Progenitor cell of endocrine pancreas (in vitro differentiated cells): ENCODE data around the gene FOXC2. TPM values are rescaled to one million over a fixed set of nuclear protein-coding genes. Genes with fewer than 3 reads are reported as not detected.
"Not testable (repeated sequence)": the region's sequence is repeated elsewhere in the genome, so short reads cannot be mapped to it uniquely, and the experiment has no call there.

Source experiments
- DNase-seq: peaks from one replicate; pipeline ENCODE4 v3.0.0; 2021; ENCODE audit warnings: low spot score; ENCODE audit not compliant: unreplicated experiment
- H3K27ac Mint-ChIP-seq: 2 replicates; pipeline ENCODE4 v1.8.0; 2021; ENCODE audit warnings: mild to moderate bottlenecking, moderate library complexity, mixed read lengths
- H3K27me3 Mint-ChIP-seq: 2 replicates; pipeline ENCODE4 v1.8.0; 2021; ENCODE audit warnings: mixed read lengths
- H3K36me3 Mint-ChIP-seq: 2 replicates; pipeline ENCODE4 v1.8.0; 2022; ENCODE audit warnings: mixed read lengths; ENCODE audit not compliant: insufficient read depth
- H3K4me1 Mint-ChIP-seq: 2 replicates; pipeline ENCODE4 v1.8.0; 2021; ENCODE audit warnings: low read depth, mixed read lengths
- H3K4me3 Mint-ChIP-seq: 2 replicates; pipeline ENCODE4 v1.8.0; 2021; ENCODE audit warnings: low read depth, mild to moderate bottlenecking, moderate library complexity, mixed read lengths
- H3K9me3 Mint-ChIP-seq: 2 replicates; pipeline ENCODE4 v1.8.0; 2021; ENCODE audit warnings: low read depth, mixed read lengths
- total RNA-seq: library from RNA; stranded (reverse); gene quantifications from 2 replicates; pipeline ENCODE4 v1.2.1, GENCODE V29; 2021
- TF ChIP-seq, protein P1 (sequence below): fragments of 200-600 bp; sonication (generic); IDR thresholded peaks from one replicate; pipeline ENCODE4 v1.5.0; 2021; ENCODE audit warnings: antibody characterized with exemption, mild to moderate bottlenecking; ENCODE audit not compliant: unreplicated experiment

The FOXC2 gene
- total RNA-seq, 1 donor from 2014 or later: not detected

DNA sequence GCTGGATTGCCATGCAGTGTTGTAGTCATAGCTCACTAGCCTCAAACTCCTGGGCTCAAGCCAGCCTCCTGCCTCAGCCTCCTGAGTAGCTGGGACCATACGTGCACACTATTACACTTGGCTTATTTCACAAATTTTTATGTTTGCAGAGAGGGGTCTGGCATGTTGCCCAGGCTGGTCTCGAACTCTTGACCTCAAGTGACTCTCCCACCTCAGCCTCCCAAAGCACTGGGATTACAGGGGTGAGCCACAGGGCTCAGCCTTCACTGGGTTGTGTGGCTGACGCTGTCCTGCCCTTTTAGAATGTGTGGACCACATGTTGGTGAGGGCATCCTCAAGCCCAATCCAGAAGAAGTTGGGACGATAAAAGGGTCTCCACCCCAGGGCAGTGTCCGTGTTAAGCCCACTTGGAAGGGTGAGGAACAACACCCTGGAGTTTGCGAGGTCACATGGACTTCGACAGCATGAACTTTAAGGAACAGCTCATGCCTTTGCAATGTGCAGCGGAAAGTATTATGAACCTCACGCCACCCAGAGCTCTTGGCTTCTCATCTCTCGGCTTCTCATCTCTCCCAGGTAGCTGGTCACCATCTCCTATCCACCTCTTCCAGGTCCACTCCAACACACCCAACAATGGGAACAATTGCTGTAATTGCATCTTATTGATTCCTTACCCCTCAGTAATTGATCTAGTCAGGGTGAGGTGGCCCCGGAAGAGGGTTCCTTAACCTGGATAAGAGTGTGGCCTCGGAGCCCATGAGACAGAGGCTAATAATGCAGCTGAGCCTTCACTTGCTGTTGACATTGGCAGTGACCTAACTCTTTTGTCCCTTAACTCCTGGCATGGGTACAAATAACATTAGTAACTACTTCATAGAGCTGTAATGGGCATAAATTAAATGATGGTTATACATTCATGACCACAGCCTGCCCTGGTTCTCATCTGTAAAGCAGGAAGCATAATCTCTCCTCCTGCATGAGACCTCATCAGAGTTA, 18.4 kb downstream of the FOXC2 start:
- peaks cover 63% of the 10 kb centered on the region for H3K27me3 Mint-ChIP-seq
- no peaks in the 10 kb centered on the region for H3K4me1 Mint-ChIP-seq
- H3K9me3 Mint-ChIP-seq: no peaks in the 10 kb centered on the region
- no peak for DNase-seq
- TF ChIP-seq, protein P1, sequence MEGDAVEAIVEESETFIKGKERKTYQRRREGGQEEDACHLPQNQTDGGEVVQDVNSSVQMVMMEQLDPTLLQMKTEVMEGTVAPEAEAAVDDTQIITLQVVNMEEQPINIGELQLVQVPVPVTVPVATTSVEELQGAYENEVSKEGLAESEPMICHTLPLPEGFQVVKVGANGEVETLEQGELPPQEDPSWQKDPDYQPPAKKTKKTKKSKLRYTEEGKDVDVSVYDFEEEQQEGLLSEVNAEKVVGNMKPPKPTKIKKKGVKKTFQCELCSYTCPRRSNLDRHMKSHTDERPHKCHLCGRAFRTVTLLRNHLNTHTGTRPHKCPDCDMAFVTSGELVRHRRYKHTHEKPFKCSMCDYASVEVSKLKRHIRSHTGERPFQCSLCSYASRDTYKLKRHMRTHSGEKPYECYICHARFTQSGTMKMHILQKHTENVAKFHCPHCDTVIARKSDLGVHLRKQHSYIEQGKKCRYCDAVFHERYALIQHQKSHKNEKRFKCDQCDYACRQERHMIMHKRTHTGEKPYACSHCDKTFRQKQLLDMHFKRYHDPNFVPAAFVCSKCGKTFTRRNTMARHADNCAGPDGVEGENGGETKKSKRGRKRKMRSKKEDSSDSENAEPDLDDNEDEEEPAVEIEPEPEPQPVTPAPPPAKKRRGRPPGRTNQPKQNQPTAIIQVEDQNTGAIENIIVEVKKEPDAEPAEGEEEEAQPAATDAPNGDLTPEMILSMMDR: no peak
- no peaks in the 10 kb centered on the region for H3K36me3 Mint-ChIP-seq
- H3K4me3 Mint-ChIP-seq: no peak overlapping the region
- H3K27ac Mint-ChIP-seq: no peak overlapping the region

- Mint-ChIP-seq H3K4me1 (no peaks in the 10 kb centered on the region), H3K4me3 (no peak overlapping the region), H3K27ac (no peak overlapping the region), H3K36me3 (no peaks in the 10 kb centered on the region), H3K9me3 (no peaks in the 10 kb centered on the region), H3K27me3 (peaks cover 60% of the 10 kb centered on the region)
- TF ChIP-seq, protein P1: no peak
- DNase-seq: no peak
Observed at GRCh38 chr16:86585821-86586611, 19.4 kb downstream of the FOXC2 start.

- H3K4me1 Mint-ChIP-seq: no peaks in the 10 kb centered on the region
- peaks cover 58% of the 10 kb centered on the region for H3K27me3 Mint-ChIP-seq
- no peak overlapping the region for H3K4me3 Mint-ChIP-seq
- no peak for DNase-seq
- no peak overlapping the region for H3K27ac Mint-ChIP-seq
- TF ChIP-seq, protein P1: no peak
- no peaks in the 10 kb centered on the region for H3K36me3 Mint-ChIP-seq
- no peaks in the 10 kb centered on the region for H3K9me3 Mint-ChIP-seq
Observed at GRCh38 chr16:86587487-86587886, 20.9 kb downstream of the FOXC2 start.

GRCh38 chr16:86587955-86588354, 21.3 kb downstream of the FOXC2 start:
- not testable (repeated sequence) for H3K27ac Mint-ChIP-seq, H3K36me3 Mint-ChIP-seq, DNase-seq, H3K4me1 Mint-ChIP-seq, H3K9me3 Mint-ChIP-seq, H3K4me3 Mint-ChIP-seq
- H3K27me3 Mint-ChIP-seq: peaks cover 58% of the 10 kb centered on the region

- no peak overlapping the region for H3K4me3 Mint-ChIP-seq
- no peak overlapping the region for H3K27ac Mint-ChIP-seq
- DNase-seq: no peak
- no peaks in the 10 kb centered on the region for H3K36me3 Mint-ChIP-seq
- no peaks in the 10 kb centered on the region for H3K4me1 Mint-ChIP-seq
- TF ChIP-seq, protein P1: no peak
- no peaks in the 10 kb centered on the region for H3K9me3 Mint-ChIP-seq
- H3K27me3 Mint-ChIP-seq: peaks cover 65% of the 10 kb centered on the region
Observed at GRCh38 chr16:86590501-86591144, 24.0 kb downstream of the FOXC2 start.
